ENCODE data around the gene DCC. TPM values are rescaled to one million over a fixed set of nuclear protein-coding genes. Genes with fewer than 3 reads are reported as not detected.
"Not testable (repeated sequence)": the region's sequence is repeated elsewhere in the genome, so short reads cannot be mapped to it uniquely, and the experiment has no call there.

The DCC gene
- total RNA-seq, 1 experiment from 2014 or later, result not detected

DNA sequence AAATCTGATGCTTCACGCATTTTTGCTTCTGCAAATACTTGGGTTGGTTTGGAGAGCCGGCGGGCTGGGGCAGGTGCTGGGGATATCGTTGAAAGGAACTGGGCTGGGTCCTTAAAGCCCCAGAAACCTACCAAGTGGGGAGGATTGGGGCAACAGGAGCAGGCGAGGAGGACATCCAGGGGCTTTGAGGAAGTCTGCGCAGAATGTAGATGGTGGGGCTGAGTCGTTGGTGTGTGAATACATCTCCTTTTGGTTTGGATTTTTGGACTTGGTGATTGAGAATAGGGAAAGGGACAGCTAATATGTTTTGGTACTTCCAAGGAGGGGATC, 1.1 kb downstream of the DCC start:
- H3K36me3 ChIP-seq, result no peaks in the 10 kb centered on the region
- no peaks in the 10 kb centered on the region for H3K27me3 ChIP-seq (replicated peaks)
- no peaks in the 10 kb centered on the region for H3K4me1 ChIP-seq (replicated peaks)
- no peak overlapping the region for H3K27ac ChIP-seq
- no peaks in the 10 kb centered on the region; the same call in none of the 2 replicates for H3K9me3 ChIP-seq (replicated peaks)
- DNase-seq (ENCODE audit: low read depth in 1 of 2, low spot score in 2 of 2), result no peak
- H3K4me3 ChIP-seq, result no peak overlapping the region

GRCh38 chr18:52341608-52342381, 1.8 kb downstream of the DCC start:
- Histone ChIP-seq H3K36me3 (no peaks in the 10 kb centered on the region), H3K4me3 (no peak overlapping the region), H3K4me1 (replicated peaks) (no peaks in the 10 kb centered on the region), H3K27me3 (replicated peaks) (no peaks in the 10 kb centered on the region), H3K9me3 (replicated peaks) (no peaks in the 10 kb centered on the region; the same call in 1 of the 2 replicates), H3K27ac (no peak overlapping the region)
- DNase-seq (ENCODE audit: low read depth in 1 of 2, low spot score in 2 of 2), result no peak

DNA sequence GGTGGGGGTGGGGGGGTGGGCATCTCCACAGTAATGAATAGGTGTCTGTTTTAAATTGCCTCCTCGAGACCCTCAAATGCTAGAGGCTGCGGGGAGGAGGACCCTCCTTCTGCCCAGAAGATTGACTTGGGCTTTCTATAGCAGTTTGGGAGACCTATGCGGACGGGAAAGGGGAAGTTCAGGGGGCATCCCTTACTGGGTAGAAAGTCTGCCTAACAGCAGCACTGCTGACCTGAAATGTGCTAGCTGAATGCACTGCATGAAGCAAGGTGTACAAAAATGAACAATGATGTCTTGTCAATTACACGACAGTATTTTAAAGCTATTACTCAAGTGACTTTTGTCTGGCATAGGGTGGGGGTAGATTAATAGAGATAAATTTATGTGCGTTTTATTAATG, 2.5 kb downstream of the DCC start:
- Histone ChIP-seq H3K9me3 (replicated peaks) (no peaks in the 10 kb centered on the region; the same call in 1 of the 2 replicates), H3K27me3 (replicated peaks) (no peaks in the 10 kb centered on the region), H3K4me1 (replicated peaks) (no peaks in the 10 kb centered on the region), H3K4me3 (no peak overlapping the region), H3K36me3 (no peaks in the 10 kb centered on the region), H3K27ac (no peak overlapping the region)
- no peak for DNase-seq (ENCODE audit: low read depth in 1 of 2, low spot score in 2 of 2)

- Histone ChIP-seq H3K4me3 (no peak overlapping the region), H3K27me3 (replicated peaks) (no peaks in the 10 kb centered on the region), H3K36me3 (no peaks in the 10 kb centered on the region), H3K27ac (no peak overlapping the region), H3K4me1 (replicated peaks) (no peaks in the 10 kb centered on the region), H3K9me3 (replicated peaks) (no peaks in the 10 kb centered on the region; the same call in 1 of the 2 replicates)
- no peak for DNase-seq (ENCODE audit: low read depth in 1 of 2, low spot score in 2 of 2)
Observed at GRCh38 chr18:52343138-52343537, 3.1 kb downstream of the DCC start.

DNA sequence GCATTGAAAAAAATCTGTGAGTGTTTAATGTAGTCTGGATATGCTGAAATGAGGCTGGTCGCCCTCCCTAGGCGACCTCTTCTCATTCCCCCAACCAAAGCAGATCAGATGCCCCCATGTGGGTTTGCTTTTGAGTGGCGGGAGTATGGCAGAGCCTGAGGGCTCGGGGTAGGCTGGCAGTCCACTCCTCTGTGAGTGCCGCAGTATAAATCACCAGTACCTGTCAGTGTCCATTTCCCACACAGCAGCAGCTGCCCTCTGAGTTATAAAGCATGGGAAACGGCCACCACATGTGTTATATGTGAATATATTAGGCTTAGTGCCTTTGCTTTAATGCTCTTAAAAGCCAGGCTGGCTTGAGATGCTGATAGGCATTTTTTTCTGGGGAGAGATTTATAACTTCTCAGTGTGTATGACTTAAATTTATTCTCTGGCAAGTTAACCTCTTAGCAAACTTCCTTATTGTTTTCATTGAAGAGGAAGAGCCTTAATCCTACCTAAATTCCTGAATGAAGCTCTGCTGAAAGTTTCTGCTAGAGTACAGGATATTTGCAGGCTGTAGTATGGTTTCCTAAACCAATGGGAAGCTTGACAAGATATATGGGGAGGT, 3.8 kb downstream of the DCC start:
- Histone ChIP-seq H3K36me3 (no peaks in the 10 kb centered on the region), H3K4me1 (replicated peaks) (no peaks in the 10 kb centered on the region), H3K4me3 (no peak overlapping the region), H3K9me3 (replicated peaks) (no peaks in the 10 kb centered on the region; the same call in 1 of the 2 replicates), H3K27ac (no peak overlapping the region), H3K27me3 (replicated peaks) (no peaks in the 10 kb centered on the region)
- DNase-seq (ENCODE audit: low read depth in 1 of 2, low spot score in 2 of 2), result no peak

GRCh38 chr18:52344881-52345280, 4.9 kb downstream of the DCC start:
- H3K4me3 ChIP-seq, result no peak overlapping the region
- H3K36me3 ChIP-seq, result no peaks in the 10 kb centered on the region
- no peak for DNase-seq (ENCODE audit: low read depth in 1 of 2, low spot score in 2 of 2)
- no peak overlapping the region for H3K27ac ChIP-seq
- H3K9me3 ChIP-seq (replicated peaks), result no peaks in the 10 kb centered on the region
- H3K4me1 ChIP-seq (replicated peaks), result no peaks in the 10 kb centered on the region
- H3K27me3 ChIP-seq (replicated peaks), result no peaks in the 10 kb centered on the region

DNA sequence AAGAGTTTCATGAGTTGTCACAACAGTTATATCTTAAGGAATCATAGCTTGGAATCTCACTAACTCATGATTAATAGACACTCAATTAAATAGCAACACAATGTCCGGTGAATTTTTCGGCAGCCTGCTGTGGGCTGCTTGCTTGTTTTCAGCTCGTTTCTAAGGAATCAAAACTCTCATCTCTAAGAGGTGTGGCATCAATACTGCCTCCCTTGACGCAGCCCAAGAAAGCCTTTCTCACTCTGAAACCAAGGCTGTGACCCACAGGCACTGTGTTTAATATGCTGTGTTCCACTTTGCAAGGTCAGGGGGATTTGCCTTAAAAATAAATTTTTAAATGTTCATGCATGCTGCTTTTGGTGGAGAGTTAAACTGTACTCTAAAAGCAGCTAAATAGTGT, 5.4 kb downstream of the DCC start:
- Histone ChIP-seq H3K27ac (no peak overlapping the region), H3K4me3 (no peak overlapping the region), H3K27me3 (replicated peaks) (no peaks in the 10 kb centered on the region), H3K4me1 (replicated peaks) (no peaks in the 10 kb centered on the region), H3K36me3 (no peaks in the 10 kb centered on the region), H3K9me3 (replicated peaks) (no peaks in the 10 kb centered on the region)
- no peak for DNase-seq (ENCODE audit: low read depth in 1 of 2, low spot score in 2 of 2)

DNA sequence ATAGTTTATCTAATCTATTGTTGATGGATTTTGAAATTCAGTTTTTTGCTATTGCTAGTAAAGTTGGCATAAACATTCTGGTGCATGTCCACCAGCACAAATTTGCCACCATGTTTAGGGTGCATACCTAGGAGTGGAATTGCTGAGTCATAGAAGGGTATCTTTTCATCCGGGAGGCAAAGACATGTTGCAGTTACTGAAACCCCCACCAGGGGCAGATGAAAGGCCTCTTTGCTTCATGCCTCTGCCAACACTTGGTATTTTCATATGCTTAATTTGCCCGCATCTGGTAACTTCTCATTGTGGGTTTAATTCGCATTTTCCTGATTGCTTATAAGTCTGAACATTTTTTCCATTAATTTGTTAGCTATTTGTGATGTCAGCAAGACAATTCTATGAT, 8.2 kb downstream of the DCC start:
- H3K4me3 ChIP-seq, result no peak overlapping the region
- H3K27ac ChIP-seq, result no peak overlapping the region
- DNase-seq (ENCODE audit: low read depth in 1 of 2, low spot score in 2 of 2), result no peak
- no peaks in the 10 kb centered on the region for H3K27me3 ChIP-seq (replicated peaks)
- no peaks in the 10 kb centered on the region for H3K36me3 ChIP-seq
- no peaks in the 10 kb centered on the region; the same call in 1 of the 2 replicates for H3K9me3 ChIP-seq (replicated peaks)
- no peaks in the 10 kb centered on the region for H3K4me1 ChIP-seq (replicated peaks)

GRCh38 chr18:52349498-52349897, 9.5 kb downstream of the DCC start:
- H3K4me3 ChIP-seq, result no peak overlapping the region
- H3K36me3 ChIP-seq, result no peaks in the 10 kb centered on the region
- no peaks in the 10 kb centered on the region for H3K27me3 ChIP-seq (replicated peaks)
- no peak overlapping the region for H3K27ac ChIP-seq
- DNase-seq (ENCODE audit: low read depth in 1 of 2, low spot score in 2 of 2), result no peak
- no peaks in the 10 kb centered on the region; the same call in 1 of the 2 replicates for H3K9me3 ChIP-seq (replicated peaks)
- no peaks in the 10 kb centered on the region for H3K4me1 ChIP-seq (replicated peaks)

DNA sequence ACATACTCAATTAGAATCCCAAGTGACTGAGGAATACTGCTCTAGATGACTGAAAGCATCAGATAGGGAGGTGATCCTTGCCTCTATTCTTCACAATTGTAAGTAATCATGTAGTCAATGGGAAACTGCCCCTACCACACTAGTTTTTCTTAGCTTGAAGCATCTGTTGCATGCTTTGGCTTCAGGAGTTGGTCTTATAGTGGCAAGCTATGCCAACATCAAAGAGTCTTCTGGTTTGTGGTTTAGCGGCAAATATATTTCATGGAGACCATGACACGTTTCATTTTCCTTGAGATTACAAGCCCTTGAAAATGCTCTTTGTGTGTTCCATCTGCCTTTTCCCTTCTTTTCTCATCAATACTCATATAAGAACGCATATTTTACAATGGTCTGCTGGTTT, 12.9 kb downstream of the DCC start:
- Histone ChIP-seq H3K9me3 (replicated peaks) (no peaks in the 10 kb centered on the region; the same call in 1 of the 2 replicates), H3K4me3 (no peak overlapping the region), H3K27me3 (replicated peaks) (no peaks in the 10 kb centered on the region), H3K27ac (no peak overlapping the region), H3K36me3 (no peaks in the 10 kb centered on the region), H3K4me1 (replicated peaks) (no peaks in the 10 kb centered on the region)
- no peak for DNase-seq (ENCODE audit: low read depth in 1 of 2, low spot score in 2 of 2)

GRCh38 chr18:52353589-52353988, 13.6 kb downstream of the DCC start:
- H3K4me1 ChIP-seq (replicated peaks), result no peaks in the 10 kb centered on the region
- DNase-seq (ENCODE audit: low read depth in 1 of 2, low spot score in 2 of 2), result no peak
- no peaks in the 10 kb centered on the region; the same call in 1 of the 2 replicates for H3K9me3 ChIP-seq (replicated peaks)
- no peaks in the 10 kb centered on the region for H3K36me3 ChIP-seq
- H3K4me3 ChIP-seq, result no peak overlapping the region
- H3K27me3 ChIP-seq (replicated peaks), result no peaks in the 10 kb centered on the region
- H3K27ac ChIP-seq, result no peak overlapping the region

GRCh38 chr18:52363861-52364260, 23.9 kb downstream of the DCC start:
- Histone ChIP-seq H3K36me3 (no peaks in the 10 kb centered on the region), H3K4me1 (replicated peaks) (no peaks in the 10 kb centered on the region), H3K27me3 (replicated peaks) (no peaks in the 10 kb centered on the region), H3K9me3 (replicated peaks) (0 out of 2 replicates have a peak, but pooled peaks cover 2% of the 10 kb centered on the region), H3K4me3 (no peak overlapping the region), H3K27ac (no peak overlapping the region)
- DNase-seq (ENCODE audit: low read depth in 1 of 2, low spot score in 2 of 2), result no peak

DNA sequence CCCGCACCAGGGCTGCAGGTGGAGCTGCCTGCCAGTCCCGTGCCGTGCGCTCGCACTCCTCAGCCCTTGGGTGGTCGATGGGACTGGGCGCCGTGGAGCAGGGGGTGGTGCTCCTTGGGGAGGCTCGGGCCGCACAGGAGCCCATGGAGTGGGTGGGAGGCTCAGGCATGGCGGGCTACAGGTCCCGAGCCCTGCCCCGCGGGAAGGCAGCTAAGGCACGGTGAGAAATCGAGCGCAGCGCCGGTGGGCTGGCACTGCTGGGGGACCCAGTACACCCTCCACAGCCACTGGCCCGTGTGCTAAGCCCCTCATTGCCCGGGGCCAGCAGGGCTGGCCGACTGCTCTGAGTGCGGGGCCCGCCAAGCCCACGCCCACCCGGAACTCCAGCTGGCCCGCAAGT, 26.9 kb downstream of the DCC start:
- H3K36me3 ChIP-seq; H3K27ac ChIP-seq; H3K27me3 ChIP-seq (replicated peaks): not testable (repeated sequence)

DNA sequence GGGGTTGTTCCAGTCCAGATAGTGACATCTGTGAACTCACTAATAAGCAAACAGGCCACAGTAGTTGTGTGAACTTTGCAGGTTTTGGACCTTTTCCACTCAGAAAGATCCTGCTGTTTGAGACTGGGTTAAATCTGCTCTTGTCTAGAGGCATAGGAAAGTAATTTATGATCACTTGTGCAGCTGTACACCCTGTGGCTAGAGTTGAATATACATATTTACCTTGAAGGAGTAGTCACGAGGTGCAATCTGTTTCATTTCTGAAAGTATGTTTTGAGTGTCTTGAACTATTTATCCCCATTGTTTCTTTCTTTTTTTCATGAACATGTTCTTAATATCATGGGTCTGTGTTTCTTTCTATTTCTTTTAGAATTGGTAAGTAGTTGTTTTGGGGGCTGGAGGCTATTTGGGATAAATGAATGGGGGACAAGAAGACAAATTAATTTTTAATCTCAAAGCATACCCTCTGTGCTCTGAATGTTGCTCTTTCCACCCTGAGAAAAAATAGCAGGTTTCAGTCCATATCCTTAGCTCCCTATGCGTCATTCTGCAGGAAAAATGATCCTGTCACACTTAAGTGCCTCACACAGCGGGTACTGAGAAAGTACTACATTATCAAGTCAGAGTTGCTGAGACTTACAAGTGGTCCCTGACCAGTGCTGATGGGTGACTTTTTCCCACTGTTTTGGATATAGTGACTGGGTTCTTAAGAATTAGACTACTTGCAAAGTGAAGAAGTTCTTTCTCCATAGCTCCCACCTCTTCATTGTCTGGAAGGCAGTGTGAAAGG, 28.2 kb downstream of the DCC start:
- no peak overlapping the region for H3K4me3 ChIP-seq
- H3K9me3 ChIP-seq (replicated peaks), result no peaks in the 10 kb centered on the region; the same call in 1 of the 2 replicates
- no peak overlapping the region for H3K27ac ChIP-seq
- H3K36me3 ChIP-seq, result no peaks in the 10 kb centered on the region
- no peaks in the 10 kb centered on the region for H3K27me3 ChIP-seq (replicated peaks)
- H3K4me1 ChIP-seq (replicated peaks), result no peaks in the 10 kb centered on the region
- DNase-seq (ENCODE audit: low read depth in 1 of 2, low spot score in 2 of 2), result no peak

More for the DNA sequence above, 26.9 kb downstream of the DCC start:
- H3K9me3 ChIP-seq (replicated peaks); DNase-seq (ENCODE audit: low read depth in 1 of 2, low spot score in 2 of 2); H3K4me3 ChIP-seq; H3K4me1 ChIP-seq (replicated peaks): not testable (repeated sequence)
